Ramos (cell line): ENCODE results near the gene PBX1.

ENCODE experiments used
- in situ Hi-C: fragments of 300-500 bp; cut with MboI; formaldehyde crosslinking; loops from one replicate; pipeline ENCODE4 v1.14.3; 2022; ENCODE audit warnings: low sequenced_read_pairs; ENCODE audit not compliant: unreplicated experiment

The PBX1 gene

GRCh38 chr1:164841702-164842465 is 282.9 kb downstream of the PBX1 start:
- in situ Hi-C loops = no loop called here

DNA sequence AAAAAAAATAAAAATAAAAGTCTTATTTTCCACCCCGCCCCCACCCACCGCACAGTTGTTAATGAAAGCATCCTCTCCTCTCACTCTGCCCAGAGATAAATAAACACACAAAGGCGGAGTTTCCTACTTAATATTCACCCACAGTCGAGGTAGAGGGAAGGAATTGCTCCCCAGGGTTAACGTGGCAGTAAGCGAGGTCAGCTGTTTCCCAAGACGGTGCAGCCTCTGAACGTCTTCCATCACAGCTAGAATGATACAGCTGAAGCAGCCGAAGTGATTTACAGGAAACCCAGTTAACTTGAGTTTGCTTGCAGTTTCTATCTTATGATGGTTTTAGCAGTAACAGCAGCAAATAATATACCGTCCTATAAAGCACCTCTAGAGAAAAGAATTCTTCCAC is 283.9 kb downstream of the PBX1 start:
- in situ Hi-C loops = no loop called here

- in situ Hi-C loops = no loop called here
Observed at GRCh38 chr1:164843743-164844500, 284.9 kb downstream of the PBX1 start.

DNA sequence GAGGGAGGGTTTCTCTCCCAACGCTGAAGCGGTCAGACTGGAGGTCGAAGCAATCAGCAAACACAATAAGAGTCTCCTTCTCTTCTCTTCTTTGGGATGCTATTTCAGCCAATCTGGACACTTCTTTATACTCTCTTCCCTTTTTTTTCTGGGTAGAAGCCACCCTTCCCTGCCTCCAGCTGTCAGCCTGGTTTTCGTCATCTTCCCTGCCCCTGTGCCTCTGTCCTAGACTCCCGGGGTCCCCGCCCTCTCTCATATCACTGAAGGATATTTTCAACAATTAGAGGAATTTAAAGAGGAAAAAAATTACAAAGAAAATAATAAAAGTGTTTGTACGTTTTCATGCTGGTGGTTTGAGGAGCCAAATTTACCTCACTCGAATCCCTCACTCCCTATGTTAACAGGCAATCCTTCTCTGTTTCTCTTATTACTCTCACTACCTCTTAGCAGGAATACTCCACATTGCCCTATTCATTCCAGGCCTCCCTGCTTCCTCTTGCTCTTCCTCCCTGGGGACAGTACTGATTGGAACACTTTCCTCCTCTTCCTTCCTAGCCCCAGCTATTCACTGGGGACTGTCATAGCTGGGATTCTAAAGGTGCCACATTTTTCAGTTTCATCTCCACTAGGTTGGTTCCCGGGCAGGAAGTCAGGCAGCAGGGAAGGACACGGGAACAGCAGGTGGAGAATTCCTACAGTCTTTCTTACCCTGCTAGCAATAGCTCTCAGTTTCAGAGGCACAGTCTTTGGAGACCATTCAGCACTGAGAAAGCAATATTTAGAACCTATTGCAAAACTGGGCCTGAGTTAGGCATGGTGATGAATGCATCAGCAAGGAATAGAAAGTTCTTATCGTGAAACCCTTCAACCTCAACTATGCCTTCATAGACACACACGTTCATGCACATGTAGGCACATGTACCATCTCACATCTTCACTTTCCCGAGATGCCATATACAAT is 288.0 kb downstream of the PBX1 start:
- in situ Hi-C loops = no loop called here

DNA sequence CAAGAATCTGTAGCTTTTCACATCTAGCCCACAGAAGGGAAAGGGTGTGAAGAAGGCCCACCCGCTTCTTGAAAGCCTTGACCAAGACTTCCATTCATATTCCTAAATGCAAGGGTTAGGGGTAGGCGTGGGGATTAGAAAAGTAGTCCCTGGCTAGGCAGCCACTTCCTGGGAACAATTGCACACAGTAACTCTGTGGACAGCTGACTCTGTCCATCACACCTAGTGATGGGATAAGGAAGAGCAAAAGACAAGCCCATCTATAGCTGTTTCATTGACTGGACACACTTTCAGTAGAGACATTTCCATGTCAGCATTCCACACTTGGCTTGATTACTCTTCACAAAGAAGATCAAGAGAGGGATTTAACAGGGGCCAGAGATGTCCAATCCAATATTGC is 294.2 kb downstream of the PBX1 start:
- in situ Hi-C loops = no loop called here

DNA sequence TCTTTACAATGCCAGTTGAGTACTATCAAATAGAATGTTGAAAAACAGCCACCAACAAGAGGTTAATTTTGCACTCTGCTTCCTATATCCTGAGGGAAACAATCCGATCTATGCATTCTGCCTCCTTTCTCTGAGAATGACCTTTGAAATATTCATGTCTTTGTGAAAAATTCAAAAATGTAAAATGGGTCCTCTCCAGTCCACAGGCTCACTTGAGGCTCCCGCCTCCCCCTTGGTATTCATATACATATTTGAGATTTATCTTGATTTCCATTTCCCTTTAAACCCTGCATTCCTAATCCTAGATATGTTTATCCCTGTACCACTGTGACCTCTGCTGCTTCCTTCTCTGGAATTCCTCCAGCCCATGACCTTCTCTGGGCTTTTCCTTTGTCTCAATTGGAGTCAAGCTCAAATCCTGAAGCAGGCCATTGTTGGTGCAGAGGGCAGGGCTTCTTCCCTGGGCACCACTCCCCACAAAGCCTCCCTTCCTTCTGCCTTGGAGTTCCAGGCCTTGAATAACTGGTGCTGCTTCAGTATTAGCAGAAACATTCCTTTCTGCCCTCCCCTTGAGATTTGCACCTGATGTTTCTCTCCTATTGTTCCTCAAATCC is 296.8 kb downstream of the PBX1 start:
- in situ Hi-C loops = no loop called here

- in situ Hi-C loops = no loop called here
Observed at GRCh38 chr1:164856381-164856780, 297.4 kb downstream of the PBX1 start.

- in situ Hi-C loops = no loop called here
Observed at GRCh38 chr1:164857439-164857838, 298.5 kb downstream of the PBX1 start.

DNA sequence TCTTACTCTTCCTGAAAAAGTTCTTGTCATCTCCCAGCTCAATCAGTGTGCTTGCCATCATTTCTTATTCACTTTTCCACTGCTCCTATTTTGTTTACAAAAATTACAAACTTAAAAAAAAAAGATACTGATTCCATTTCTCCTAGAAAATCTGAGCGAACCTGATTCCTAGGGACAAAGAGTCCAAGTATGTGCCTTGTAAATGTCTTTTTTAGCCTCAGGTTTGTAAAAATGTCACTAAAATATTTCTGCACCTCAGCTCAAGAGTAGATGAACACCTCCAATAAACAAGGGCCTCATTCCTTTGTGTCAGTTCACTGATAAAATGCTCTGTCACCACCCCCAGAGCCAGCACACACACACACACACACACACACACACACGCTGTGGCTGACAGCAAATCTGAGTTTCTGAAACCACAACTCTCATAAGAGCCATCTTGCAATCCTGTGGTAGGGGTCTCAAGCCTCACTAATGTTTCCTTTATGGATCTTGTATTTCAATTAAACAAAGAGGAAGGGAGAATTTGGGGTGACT is 299.2 kb downstream of the PBX1 start:
- in situ Hi-C loops = no loop called here

GRCh38 chr1:164861632-164862031 is 302.6 kb downstream of the PBX1 start:
- in situ Hi-C loops = no loop called here

- in situ Hi-C loops = no loop called here
Observed at GRCh38 chr1:164863056-164863455, 304.1 kb downstream of the PBX1 start.

DNA sequence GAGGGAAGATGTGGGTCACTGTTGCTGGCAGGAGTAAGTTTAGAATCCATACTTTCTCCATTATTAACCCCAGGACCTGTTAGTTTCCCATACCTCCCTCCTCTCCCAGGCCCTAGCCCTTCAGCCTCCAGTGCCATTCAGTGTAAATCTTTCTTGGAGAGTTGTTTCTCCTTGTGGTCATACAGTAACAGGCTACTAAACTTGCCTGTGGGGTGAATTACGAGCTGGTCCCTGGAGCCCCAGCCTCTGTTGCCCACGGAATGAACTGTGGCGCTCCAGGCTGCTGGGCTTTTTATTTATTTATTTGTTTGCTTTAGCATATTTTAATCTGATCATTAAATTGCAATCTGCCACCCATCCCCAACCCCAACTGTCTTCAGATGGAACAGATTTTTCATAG is 305.2 kb downstream of the PBX1 start:
- in situ Hi-C loops = no loop called here

GRCh38 chr1:164865385-164865784 is 306.4 kb downstream of the PBX1 start:
- in situ Hi-C loops = no loop called here

- in situ Hi-C loops = no loop called here
Observed at GRCh38 chr1:164867590-164867989, 308.6 kb downstream of the PBX1 start.

- in situ Hi-C loops = no loop called here
Observed at GRCh38 chr1:164868990-164869389, 310.0 kb downstream of the PBX1 start.

GRCh38 chr1:164875518-164875917 is 316.5 kb downstream of the PBX1 start:
- in situ Hi-C loops = no loop called here

- in situ Hi-C loops = no loop called here
Observed at GRCh38 chr1:164876398-164877116, 317.6 kb downstream of the PBX1 start.

DNA sequence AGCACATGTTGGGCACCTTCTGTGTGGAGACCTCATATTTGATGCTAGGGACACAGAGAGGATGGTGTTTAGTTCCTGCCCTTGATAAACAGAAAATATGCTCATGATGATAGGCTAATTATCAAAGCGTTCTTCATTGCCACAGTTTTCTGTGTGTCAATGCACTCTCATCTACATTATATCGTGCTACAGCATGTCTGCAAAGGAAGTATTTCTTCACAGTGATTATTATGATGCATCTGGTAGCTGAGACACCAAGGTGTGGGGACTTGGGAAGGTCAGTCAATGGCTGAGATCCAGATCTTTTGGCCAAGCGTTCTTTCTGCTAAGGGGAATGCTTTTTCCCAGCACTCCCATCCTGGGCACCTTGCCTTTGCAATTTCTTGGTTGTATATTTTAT is 321.2 kb downstream of the PBX1 start:
- in situ Hi-C loops = no loop called here

DNA sequence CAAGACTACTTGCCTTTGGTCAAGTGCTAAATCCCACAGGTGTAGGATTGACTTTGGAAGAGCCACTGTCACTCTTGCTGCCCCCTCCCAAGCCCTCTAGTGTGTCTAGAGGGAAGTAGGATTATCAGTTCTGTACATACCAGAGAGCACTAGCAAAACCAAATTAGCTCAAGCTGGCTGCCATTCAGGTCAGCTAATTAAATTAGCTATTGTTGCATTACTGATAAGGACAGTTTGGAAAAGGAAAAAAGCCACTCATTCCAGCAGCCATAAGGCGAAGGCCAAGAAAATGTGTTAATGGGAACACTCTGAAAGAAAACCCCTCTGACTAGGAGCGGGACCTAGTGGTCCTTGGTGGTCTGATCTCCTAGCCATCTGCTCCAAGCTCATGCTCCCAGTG is 321.7 kb downstream of the PBX1 start:
- in situ Hi-C loops = no loop called here
